Fibroblast of mammary gland (primary cell): Measurements from ENCODE around the gene VEGFB.

ENCODE experiments used
- DNase-seq: peaks from one replicate; pipeline ENCODE4 v3.0.0-alpha.2; 2010; ENCODE audit warnings: low read depth
- H3K4me3 ChIP-seq: 2 replicates; pipeline ENCODE4 v1.5.1; 2011; ENCODE audit warnings: low read depth, mild to moderate bottlenecking, low read length, moderate library complexity; ENCODE audit not compliant: control insufficient read depth
- CTCF ChIP-seq: conservative IDR thresholded peaks from 2 replicates; pipeline ENCODE4 v1.5.1; 2011; ENCODE audit warnings: low read depth, low read length, inconsistent platforms; ENCODE audit not compliant: control insufficient read depth, insufficient read depth

VEGFB gene

GRCh38 chr11:64284962-64285884 is 50.8 kb downstream of the VEGFB start, which contains the start of gene GPR137:
TSS of gene GPR137 (plus strand) at chr11:64285848. CDS start at chr11:64286525, 677 bp downstream.
- peak; percentile 54 for DNase-seq
- H3K4me3 ChIP-seq, result peak within 1 kb of the TSS; percentile 71
- TF ChIP-seq CTCF, result no peak

- peak overlapping the region; percentile 50 for H3K4me3 ChIP-seq
- no peak for DNase-seq
- no peak for TF ChIP-seq CTCF
These were observed 51.8 kb downstream of the VEGFB start for GRCh38 chr11:64285885-64286800.

GRCh38 chr11:64286801-64287159 is 52.4 kb downstream of the VEGFB start:
- no peak for TF ChIP-seq CTCF
- no peak overlapping the region for H3K4me3 ChIP-seq
- no peak for DNase-seq

GRCh38 chr11:64287676-64288352 is 53.4 kb downstream of the VEGFB start:
- no peak overlapping the region for H3K4me3 ChIP-seq
- TF ChIP-seq CTCF, result no peak
- DNase-seq, result no peak

- no peak for DNase-seq
- no peak overlapping the region for H3K4me3 ChIP-seq
- no peak for TF ChIP-seq CTCF
These were observed 54.0 kb downstream of the VEGFB start for GRCh38 chr11:64288353-64288750.
